Kidney epithelial cell (primary cell): ENCODE results near the gene PTCSC3. TPM values are rescaled to one million over a fixed set of nuclear protein-coding genes. Genes with fewer than 3 reads are reported as not detected.

Experiments
- DNase-seq: peaks from one replicate; pipeline ENCODE4 v3.0.0-alpha.2; 2010; ENCODE audit warnings: low read depth
- H3K27me3 ChIP-seq: 2 replicates; pipeline ENCODE4 v1.6.0; 2011; ENCODE audit warnings: low read length; ENCODE audit not compliant: control insufficient read depth, insufficient read depth
- H3K36me3 ChIP-seq: 2 replicates; pipeline ENCODE4 v1.5.1; 2011; ENCODE audit warnings: low read length; ENCODE audit not compliant: control insufficient read depth, insufficient read depth
- H3K4me3 ChIP-seq: 2 replicates; pipeline ENCODE4 v1.5.1; 2011; ENCODE audit warnings: low read depth, mild to moderate bottlenecking, control low read depth, low read length
- CTCF ChIP-seq: IDR thresholded peaks from 2 replicates; pipeline ENCODE4 v1.5.1; 2011; ENCODE audit warnings: mild to moderate bottlenecking, moderate library complexity, low read length, control low read depth, inconsistent platforms; ENCODE audit not compliant: insufficient read depth, poor library complexity, severe bottlenecking
- total RNA-seq: library from RNA; depleted of rRNA; stranded (reverse); fragments of >200 nt; gene quantifications from 2 replicates; pipeline ENCODE4 v1.2.3, GENCODE V29; 2015

The PTCSC3 gene
- total RNA-seq, 1 donor from 2014 or later, result not detected

DNA sequence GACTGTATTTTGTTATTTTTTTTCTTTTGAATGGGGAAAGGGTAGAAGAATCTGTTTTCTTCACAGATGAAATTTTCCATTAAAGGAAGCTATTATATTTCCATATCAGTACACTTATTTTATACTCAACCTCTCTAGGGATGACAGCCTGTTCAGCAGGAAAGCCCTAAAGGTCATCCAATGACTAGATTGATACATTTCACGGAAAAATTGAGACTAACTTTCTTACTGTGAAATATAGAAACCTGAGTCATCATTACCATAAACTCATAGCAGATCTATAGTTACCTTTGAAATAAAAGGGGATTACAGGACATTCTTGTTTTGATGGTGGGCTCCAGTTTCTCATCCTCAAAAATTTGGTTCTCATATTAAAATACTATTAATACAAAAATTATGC, 36.1 kb upstream of the PTCSC3 start:
- TF ChIP-seq CTCF, result no peak
- H3K36me3 ChIP-seq, result no peaks in the 10 kb centered on the region
- H3K27me3 ChIP-seq, result no peaks in the 10 kb centered on the region
- no peak overlapping the region for H3K4me3 ChIP-seq
- no peak for DNase-seq

- no peaks in the 10 kb centered on the region for H3K36me3 ChIP-seq
- H3K27me3 ChIP-seq, result no peaks in the 10 kb centered on the region
- TF ChIP-seq CTCF, result no peak
- H3K4me3 ChIP-seq, result no peak overlapping the region
- DNase-seq, result no peak
Observed at GRCh38 chr14:36208690-36209278, 32.3 kb upstream of the PTCSC3 start.

GRCh38 chr14:36207500-36207899, 31.0 kb upstream of the PTCSC3 start:
- Histone ChIP-seq H3K27me3 (no peaks in the 10 kb centered on the region), H3K36me3 (no peaks in the 10 kb centered on the region), H3K4me3 (no peak overlapping the region)
- TF ChIP-seq CTCF, result peak; percentile 31
- DNase-seq, result no peak

- DNase-seq, result no peak
- no peak for TF ChIP-seq CTCF
- Histone ChIP-seq H3K27me3 (no peaks in the 10 kb centered on the region), H3K36me3 (no peaks in the 10 kb centered on the region), H3K4me3 (no peak overlapping the region)
Observed at GRCh38 chr14:36204461-36205073, 28.0 kb upstream of the PTCSC3 start.

DNA sequence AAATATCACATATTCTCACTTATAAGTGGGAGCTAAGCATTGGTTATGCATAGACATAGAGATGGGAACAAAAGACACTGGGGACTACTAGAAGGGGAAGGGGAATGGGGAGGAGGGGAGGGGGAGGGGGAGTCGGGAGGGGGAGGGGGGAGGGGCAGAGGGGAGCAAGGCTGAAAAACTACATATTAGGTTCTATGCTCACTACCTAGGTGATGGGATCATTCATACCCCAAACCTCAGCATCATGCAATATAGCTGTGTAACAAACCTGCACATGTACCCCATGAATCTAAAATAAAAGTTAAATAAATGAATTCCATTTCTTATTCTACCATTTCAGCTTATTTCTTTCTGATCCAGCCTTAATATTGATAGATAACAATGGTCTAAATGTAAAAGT, 21.9 kb upstream of the PTCSC3 start:
- no peak overlapping the region for H3K4me3 ChIP-seq
- no peaks in the 10 kb centered on the region for H3K27me3 ChIP-seq
- no peaks in the 10 kb centered on the region for H3K36me3 ChIP-seq
- no peak for DNase-seq
- TF ChIP-seq CTCF, result no peak

GRCh38 chr14:36194663-36195062, 18.1 kb upstream of the PTCSC3 start:
- H3K36me3 ChIP-seq, result no peaks in the 10 kb centered on the region
- no peak overlapping the region for H3K4me3 ChIP-seq
- TF ChIP-seq CTCF, result no peak
- H3K27me3 ChIP-seq, result no peaks in the 10 kb centered on the region
- DNase-seq, result no peak
